ENCODE data around the gene UBASH3A. TPM values are rescaled to one million over a fixed set of nuclear protein-coding genes. Genes with fewer than 3 reads are reported as not detected.

UBASH3A gene
- total RNA-seq, 1 donor from 2014 or later: not detected

DNA sequence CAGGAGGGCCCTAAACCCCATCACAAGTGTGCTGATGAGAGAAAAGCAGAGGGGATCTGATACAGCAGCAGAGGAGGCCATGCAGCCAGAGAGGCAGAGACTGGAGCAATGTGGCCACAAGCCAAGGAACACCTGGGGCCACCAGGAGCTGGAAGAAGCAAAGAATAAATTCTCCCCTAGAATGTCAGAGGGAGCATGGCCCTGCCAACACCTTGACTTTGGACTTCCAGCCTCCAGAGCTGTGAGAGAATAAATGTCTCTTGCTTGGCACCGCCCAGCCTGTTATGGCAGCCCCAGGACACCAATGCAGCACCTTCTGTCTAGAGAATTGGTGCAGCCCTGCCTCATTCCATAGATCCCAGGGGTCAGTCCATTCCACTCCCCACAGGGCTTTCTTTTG lies 25.3 kb downstream of the UBASH3A start:
- TF ChIP-seq, protein P1, sequence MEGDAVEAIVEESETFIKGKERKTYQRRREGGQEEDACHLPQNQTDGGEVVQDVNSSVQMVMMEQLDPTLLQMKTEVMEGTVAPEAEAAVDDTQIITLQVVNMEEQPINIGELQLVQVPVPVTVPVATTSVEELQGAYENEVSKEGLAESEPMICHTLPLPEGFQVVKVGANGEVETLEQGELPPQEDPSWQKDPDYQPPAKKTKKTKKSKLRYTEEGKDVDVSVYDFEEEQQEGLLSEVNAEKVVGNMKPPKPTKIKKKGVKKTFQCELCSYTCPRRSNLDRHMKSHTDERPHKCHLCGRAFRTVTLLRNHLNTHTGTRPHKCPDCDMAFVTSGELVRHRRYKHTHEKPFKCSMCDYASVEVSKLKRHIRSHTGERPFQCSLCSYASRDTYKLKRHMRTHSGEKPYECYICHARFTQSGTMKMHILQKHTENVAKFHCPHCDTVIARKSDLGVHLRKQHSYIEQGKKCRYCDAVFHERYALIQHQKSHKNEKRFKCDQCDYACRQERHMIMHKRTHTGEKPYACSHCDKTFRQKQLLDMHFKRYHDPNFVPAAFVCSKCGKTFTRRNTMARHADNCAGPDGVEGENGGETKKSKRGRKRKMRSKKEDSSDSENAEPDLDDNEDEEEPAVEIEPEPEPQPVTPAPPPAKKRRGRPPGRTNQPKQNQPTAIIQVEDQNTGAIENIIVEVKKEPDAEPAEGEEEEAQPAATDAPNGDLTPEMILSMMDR (IDR thresholded peaks at IDR 0.05; ENCODE audit: partially characterized antibody, unreplicated experiment): no peak
- DNase-seq: no peak
- Mint-ChIP-seq H3K27me3 (ENCODE audit: unreplicated experiment) (peaks cover 7% of the 10 kb centered on the region), H3K27ac (ENCODE audit: unreplicated experiment) (no peak overlapping the region), H3K36me3 (ENCODE audit: unreplicated experiment) (peaks cover 15% of the 10 kb centered on the region), H3K9me3 (ENCODE audit: unreplicated experiment) (peaks cover 6% of the 10 kb centered on the region), H3K4me3 (ENCODE audit: unreplicated experiment) (no peak overlapping the region), H3K4me1 (ENCODE audit: low read depth, unreplicated experiment) (peaks cover 5% of the 10 kb centered on the region)

- no peak overlapping the region for H3K27ac Mint-ChIP-seq (ENCODE audit: unreplicated experiment)
- H3K4me3 Mint-ChIP-seq (ENCODE audit: unreplicated experiment): no peak overlapping the region
- TF ChIP-seq, protein P1 (IDR thresholded peaks at IDR 0.05; ENCODE audit: partially characterized antibody, unreplicated experiment): no peak
- H3K4me1 Mint-ChIP-seq (ENCODE audit: low read depth, unreplicated experiment): peaks cover 4% of the 10 kb centered on the region
- DNase-seq: no peak
- H3K9me3 Mint-ChIP-seq (ENCODE audit: unreplicated experiment): peaks cover 6% of the 10 kb centered on the region
- H3K36me3 Mint-ChIP-seq (ENCODE audit: unreplicated experiment): peaks cover 15% of the 10 kb centered on the region
- peaks cover 8% of the 10 kb centered on the region for H3K27me3 Mint-ChIP-seq (ENCODE audit: unreplicated experiment)
Observed at GRCh38 chr21:42429856-42430255, 26.2 kb downstream of the UBASH3A start.

DNA sequence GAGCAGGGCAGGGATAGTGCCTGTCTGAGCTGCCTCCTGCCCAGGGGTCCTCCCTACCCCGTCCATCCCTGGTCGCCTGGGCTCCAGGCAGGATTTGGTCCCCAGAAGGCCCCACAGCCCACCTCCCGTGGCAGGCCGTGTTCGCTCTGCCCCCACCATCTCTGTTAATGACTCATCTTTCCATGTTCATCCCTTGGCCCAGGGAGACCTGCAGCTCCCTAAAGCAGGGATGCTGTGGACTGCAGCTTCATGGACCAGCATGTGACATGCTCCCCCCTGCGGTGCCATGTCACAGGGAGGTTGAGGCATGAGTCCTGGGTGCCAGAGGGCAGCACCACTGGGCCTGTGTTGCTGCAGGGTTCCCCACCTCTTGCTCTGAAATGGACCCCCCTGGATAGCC lies 26.8 kb downstream of the UBASH3A start:
- H3K4me3 Mint-ChIP-seq (ENCODE audit: unreplicated experiment): no peak overlapping the region

DNA sequence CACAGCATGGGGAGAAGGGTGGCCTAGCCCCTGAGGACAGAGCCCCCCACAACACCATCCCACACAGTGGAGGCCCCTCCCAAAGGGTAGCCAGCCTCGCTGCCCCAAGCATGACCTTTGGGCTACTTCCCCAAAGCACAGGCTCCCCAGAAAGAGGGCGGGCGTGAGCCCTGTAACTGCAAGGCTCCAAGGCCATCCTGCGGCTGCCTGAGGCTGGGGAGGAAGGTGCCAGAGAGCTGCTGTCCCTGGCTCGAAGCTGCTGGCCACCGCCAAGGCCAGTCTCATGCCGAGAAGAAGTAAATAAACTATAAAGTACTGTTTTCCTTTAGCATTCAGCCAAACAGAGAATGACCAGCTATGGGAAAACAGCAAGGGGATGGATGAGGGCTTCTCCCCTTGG lies 27.5 kb downstream of the UBASH3A start:
- peaks cover 3% of the 10 kb centered on the region for H3K9me3 Mint-ChIP-seq (ENCODE audit: unreplicated experiment)
- TF ChIP-seq, protein P1 (IDR thresholded peaks at IDR 0.05; ENCODE audit: partially characterized antibody, unreplicated experiment): no peak
- DNase-seq: no peak
- no peak overlapping the region for H3K4me3 Mint-ChIP-seq (ENCODE audit: unreplicated experiment)
- H3K27me3 Mint-ChIP-seq (ENCODE audit: unreplicated experiment): peaks cover 9% of the 10 kb centered on the region
- H3K36me3 Mint-ChIP-seq (ENCODE audit: unreplicated experiment): peaks cover 15% of the 10 kb centered on the region
- no peaks in the 10 kb centered on the region for H3K4me1 Mint-ChIP-seq (ENCODE audit: low read depth, unreplicated experiment)
- no peak overlapping the region for H3K27ac Mint-ChIP-seq (ENCODE audit: unreplicated experiment)

More for the DNA sequence above, 26.8 kb downstream of the UBASH3A start:
- no peak for DNase-seq
- Mint-ChIP-seq H3K4me1 (ENCODE audit: low read depth, unreplicated experiment) (no peaks in the 10 kb centered on the region), H3K9me3 (ENCODE audit: unreplicated experiment) (peaks cover 6% of the 10 kb centered on the region), H3K27me3 (ENCODE audit: unreplicated experiment) (peaks cover 9% of the 10 kb centered on the region), H3K36me3 (ENCODE audit: unreplicated experiment) (peaks cover 15% of the 10 kb centered on the region), H3K27ac (ENCODE audit: unreplicated experiment) (no peak overlapping the region)
- TF ChIP-seq, protein P1 (IDR thresholded peaks at IDR 0.05; ENCODE audit: partially characterized antibody, unreplicated experiment): no peak

DNA sequence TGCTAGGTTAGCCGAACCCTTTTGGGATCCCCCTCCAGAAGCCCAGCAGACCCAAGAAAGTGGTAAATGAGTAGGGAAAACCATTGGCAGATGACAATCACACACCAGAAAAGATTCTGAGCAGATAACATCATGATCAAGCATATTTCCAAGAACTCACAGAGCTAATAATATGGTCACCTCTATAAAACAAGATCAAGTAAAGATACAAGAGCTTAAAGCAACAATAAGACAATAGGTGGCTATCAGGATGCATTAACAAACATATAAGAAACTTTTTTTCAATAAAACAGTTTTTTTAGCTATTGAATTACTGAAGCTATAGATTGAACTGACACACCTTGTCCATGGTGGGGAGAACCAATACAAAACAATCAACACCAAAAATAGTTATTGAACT lies 29.0 kb downstream of the UBASH3A start:
- Mint-ChIP-seq H3K4me3 (ENCODE audit: unreplicated experiment) (no peak overlapping the region), H3K27ac (ENCODE audit: unreplicated experiment) (no peak overlapping the region), H3K9me3 (ENCODE audit: unreplicated experiment) (peaks cover 3% of the 10 kb centered on the region), H3K36me3 (ENCODE audit: unreplicated experiment) (peaks cover 15% of the 10 kb centered on the region), H3K27me3 (ENCODE audit: unreplicated experiment) (peaks cover 6% of the 10 kb centered on the region), H3K4me1 (ENCODE audit: low read depth, unreplicated experiment) (no peaks in the 10 kb centered on the region)
- DNase-seq: no peak
- TF ChIP-seq, protein P1 (IDR thresholded peaks at IDR 0.05; ENCODE audit: partially characterized antibody, unreplicated experiment): no peak
